ENCODE data around the gene GCC2. TPM values are rescaled to one million over a fixed set of nuclear protein-coding genes. Genes with fewer than 3 reads are reported as not detected.

Gene GCC2
- total RNA-seq, 1 donor from 2014 or later = 7.6 TPM

Other genes with a start within 250 kb of the GCC2 start
- gene SULT1C3, start 209.2 kb upstream of the GCC2 start, total RNA-seq = not detected
- gene SULT1C2, start 160.3 kb upstream of the GCC2 start, total RNA-seq = not detected
- gene SULT1C4, start 71.3 kb upstream of the GCC2 start, total RNA-seq = 11.0 TPM
- gene LIMS1, start 85.3 kb downstream of the GCC2 start, total RNA-seq = 39.8 TPM